Endothelial cell of hepatic sinusoid (primary cell): Measurements from ENCODE around the gene USP34.

Source experiments
- in situ Hi-C: cut with HindIII; loops from 2 replicates; pipeline ENCODE4 v1.10.0; 2017; ENCODE audit warnings: low sequenced_read_pairs

Gene USP34

DNA sequence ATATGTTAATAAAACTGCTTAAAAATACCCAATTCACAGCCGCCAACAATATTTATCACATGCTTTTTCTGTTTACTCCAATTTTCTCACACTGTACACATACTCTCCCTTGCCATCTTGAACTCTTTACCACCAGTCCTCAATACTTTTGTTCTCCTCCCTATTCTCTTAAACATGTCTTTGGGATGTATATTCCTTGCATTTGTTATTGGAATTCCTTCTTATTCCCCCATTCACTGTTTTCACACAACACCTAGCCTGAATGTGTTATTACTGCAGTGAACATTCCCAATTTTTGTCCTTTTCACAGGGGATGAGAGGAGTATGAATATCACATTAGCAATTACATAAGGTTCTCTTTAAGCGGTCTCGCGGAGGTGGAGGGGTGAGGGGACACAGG is 94.7 kb downstream of the USP34 start:
- in situ Hi-C loops = no loop called here

DNA sequence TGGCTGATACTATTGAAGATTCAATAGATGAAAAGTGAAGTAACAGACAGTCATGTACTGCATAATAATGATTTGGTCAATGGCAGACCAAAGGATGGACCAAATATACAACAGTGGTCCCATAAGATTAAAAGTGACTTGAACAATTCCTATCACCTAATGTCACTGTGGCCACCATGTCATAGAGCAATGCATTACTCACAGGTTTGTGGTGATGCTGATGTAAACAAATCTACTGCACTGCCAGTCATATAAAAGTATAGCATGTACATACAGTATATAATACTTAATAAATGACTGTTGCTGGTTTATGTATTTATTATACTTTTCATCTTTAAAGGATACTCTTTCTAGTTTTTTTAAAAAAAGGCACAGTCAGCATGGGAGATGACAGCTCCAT is 99.9 kb downstream of the USP34 start:
- in situ Hi-C loops = no loop called here

DNA sequence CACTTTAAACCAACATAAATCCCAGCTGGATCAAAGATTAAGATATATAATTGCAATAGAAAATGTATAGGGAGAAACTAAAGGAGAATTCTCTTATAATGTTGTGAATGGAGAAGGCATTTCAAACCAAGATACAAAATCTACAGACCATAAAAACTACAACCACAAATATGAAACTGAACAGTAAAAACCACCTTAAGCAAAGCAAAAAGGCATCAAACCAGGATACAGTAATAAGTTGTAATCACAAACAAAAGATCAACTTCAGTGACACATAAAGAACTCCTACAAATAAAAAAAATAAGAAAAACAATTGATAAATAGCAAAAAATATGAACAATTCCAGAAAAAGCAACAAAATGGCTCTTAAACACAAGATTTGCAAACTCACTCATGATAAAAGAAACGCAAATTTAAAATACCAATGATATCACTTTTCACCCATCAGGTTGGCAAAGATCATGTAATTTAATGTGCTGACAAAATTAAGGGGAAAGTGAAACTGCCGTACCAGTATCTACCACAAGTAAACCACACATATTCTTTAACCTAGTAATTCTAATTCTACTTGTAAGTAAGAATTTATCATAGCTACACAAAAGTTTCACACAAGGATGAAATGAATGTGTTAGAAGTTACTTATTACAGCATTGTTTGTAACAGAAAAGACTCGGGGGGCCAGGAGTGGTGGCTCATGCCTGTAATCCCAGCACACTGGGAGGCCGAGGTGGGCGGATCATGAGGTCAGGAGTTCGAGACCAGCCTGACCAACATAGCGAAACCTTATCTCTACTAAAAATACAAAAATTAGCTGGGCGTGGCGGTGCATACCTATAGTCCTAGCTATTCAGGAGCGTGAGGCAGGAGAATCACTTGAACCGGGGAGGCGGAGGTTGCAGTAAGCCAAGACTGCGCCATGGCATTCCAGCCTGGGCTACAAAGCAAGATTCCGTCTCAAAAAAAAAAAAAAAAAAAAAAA is 101.9 kb downstream of the USP34 start:
- in situ Hi-C loops = no loop called here

DNA sequence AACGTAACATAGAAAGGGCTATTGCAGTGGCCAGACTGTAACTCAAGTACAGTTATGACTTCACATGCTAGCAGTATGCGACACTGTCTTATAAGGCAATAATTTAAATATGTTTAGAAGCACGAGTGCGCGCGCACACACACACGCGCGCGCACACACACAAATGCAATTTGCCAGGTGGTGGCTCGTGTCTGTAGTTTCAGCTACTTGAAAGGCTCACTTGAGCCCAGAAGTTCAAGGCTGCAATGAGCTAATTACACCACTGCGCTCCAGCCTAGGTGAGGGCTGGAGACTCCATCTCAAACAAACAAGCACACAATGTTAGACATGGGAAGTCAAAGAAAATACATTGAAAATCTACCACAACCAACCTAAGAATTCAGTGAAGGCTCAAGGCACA is 103.7 kb downstream of the USP34 start:
- in situ Hi-C loops = no loop called here

DNA sequence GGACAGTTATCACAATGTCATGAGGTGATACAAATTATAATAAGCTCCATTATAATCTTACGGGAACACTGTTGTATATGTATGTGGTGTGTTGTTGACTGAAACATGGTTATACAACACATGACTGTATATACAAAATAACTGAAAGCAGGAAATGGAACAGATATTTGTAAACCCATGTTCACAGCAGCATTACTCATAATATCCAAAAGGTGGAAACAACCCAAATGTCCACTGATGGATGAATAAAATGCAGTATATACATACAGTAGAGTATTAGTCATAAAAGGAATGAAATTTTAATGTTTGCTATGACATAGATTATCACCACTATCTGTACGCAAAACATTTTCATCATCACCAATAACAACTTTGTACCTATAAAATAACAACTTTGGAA is 107.3 kb downstream of the USP34 start:
- in situ Hi-C loops = no loop called here

DNA sequence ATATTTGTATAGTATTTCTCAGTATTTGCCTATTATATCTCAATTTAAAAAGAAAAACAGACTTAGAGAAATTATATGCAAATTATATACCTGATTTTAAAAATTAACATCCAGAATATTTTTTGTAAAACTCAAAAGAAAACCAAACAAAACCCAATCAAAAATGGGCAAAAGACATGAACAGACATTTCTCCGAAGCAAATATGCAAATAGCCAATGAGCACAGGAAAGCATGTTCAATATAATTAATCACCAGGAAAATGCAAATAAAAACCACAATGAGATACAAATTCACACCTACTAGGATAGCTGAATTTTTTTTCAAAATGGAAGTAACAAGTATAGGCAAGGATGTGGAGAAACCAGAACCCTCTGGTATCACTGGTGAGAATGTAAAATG is 108.0 kb downstream of the USP34 start:
- in situ Hi-C loops = no loop called here

DNA sequence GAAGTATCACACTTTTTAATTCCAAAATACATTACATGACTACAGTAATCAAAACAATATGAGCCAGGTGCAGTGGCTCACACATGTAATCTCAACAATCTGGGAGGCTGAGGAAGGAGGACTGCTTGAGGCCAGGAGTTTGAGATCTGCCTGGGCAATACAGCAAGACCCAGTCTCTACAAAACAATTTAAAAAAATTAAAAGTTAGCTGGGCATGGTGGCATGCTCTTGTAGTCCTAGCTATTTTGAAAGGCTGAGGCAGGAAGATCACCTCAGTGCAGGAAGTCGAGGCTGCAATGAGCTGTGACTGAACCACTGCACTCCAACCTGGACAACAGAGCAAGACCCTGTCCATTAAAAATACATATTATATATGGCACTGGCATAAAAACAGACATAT is 109.8 kb downstream of the USP34 start:
- in situ Hi-C loops = no loop called here

DNA sequence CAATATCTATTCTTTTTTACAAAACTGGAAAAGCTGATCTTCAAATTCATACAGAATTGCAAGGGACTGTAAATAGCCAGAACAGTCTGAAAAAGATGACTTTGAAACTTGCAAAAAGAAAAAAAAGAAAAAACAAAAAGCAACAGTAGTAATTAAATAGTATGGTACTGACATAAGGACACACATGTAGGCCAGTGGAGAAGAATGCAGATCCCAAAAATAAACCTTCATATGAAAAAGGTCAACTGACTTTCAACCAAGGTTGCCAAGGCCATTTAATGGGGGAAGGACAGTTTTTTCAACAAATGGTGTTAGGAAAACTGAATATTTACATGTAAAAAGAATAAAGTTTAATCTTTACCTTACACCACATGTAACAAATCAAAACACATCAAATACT is 111.8 kb downstream of the USP34 start:
- in situ Hi-C loops = no loop called here

DNA sequence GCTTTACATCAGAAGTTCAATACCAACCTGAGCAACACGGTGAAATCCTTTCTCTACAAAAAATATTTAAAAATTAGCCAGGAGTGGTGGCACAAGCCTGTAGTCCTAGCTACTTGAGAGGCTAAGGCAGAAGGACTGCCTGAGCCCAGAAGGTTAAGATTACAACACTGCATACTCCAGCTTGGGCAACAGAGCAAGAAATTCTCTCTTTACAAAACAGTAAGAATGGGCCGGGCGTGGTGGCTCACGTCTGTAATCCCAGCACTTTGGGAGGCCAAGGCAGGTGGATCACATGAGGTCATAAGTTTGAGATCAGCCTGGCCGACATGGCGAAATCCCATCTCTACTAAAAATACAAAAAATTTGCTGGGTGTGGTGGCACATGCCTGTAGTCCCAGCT is 113.2 kb downstream of the USP34 start:
- in situ Hi-C loops = no loop called here

DNA sequence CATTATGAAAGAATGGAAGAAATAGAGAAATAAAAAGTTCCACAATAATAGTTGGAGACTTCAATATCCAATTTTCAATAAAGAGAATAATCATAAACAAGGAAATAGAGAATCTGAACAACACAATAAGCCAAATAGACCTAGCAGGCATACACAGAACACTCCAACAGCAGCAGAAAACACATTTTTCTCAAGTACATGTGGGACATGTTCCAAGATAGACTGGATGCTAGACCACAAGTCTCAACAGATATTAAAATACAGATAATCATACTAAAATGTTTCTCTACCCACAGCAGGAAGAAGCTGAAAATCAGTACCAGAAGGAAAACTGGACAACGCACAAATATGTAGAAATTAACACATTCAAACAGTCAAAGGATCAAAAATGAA is 113.9 kb downstream of the USP34 start:
- in situ Hi-C loops = no loop called here

DNA sequence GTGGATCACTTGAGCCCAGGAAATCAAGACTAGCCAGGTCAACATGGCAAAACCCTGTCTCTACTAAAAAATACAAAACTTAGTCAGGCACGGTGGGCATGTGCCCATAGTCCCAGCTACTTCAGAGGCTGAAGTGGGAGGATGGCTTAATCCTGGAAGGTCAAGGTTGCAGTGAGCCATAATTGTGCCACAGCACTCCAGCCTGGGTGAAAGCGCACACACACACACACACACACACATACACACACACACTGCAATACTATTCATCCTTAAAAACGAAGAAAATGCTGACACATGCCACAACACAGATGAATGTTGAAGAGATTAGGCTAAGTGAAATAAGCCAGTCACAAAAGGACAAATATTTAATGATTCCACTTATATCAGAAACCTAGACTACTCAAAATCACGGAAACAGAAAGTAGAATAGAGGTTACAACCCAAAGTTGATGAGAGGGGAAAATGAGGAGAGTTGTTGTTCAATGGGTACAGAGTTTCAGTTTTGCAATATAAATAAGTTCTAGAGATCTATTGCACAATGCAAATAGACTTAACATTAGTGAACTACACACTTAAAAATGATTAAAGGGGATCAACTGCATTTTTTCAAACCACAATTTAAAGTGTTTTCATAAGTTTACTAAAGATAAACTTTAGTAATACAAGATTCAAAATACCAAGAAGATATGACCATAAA is 114.5 kb downstream of the USP34 start:
- in situ Hi-C loops = no loop called here

DNA sequence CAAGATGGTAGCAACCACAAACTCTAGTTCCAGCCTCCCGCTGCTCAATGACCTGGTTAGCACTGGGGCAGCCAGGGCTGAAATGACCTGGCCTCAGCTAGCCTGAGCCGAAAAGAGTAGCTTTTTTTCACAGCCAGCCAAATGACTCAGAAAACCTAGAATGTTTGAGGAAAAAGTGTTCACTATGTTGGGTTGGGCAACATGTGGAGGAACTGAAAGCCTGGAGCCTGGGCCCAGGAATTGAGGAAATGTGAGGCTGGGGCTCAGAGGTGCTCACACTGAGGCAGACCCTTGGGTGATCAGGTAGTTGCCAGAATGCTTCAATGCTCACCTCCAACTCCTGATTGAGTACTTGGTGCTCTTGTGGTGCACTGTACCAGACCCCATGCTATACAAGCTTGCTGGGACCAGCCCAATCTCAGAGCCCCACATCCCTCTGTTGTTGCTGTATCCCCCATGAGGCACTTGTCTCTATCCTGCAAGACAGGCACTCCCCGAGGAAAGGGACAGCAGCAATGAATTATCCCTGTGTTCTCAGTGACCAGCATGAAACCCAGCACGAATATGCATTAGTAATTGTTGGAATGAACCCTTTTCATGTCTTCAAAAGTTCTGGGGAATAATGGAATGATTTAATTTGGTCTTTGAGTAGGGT is 116.2 kb downstream of the USP34 start:
- in situ Hi-C loops = no loop called here

DNA sequence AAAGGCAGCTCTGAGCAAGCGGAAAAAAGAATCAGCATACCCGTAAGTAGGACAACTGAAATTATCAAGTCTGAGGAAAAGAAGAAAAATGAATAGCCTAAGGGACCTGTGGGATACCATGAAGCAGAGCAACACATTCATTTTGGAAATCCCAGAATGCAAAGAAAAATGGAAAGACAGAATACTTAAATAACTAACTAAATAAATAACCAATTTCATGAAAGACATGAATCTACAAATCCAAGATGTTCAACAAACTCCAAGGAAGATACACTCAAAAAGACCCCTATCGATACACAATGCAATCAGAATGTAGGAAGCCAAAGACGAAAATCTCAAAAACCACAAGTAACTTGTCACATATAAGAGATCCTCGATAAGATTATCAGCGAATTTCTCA is 117.0 kb downstream of the USP34 start:
- in situ Hi-C loops = no loop called here

DNA sequence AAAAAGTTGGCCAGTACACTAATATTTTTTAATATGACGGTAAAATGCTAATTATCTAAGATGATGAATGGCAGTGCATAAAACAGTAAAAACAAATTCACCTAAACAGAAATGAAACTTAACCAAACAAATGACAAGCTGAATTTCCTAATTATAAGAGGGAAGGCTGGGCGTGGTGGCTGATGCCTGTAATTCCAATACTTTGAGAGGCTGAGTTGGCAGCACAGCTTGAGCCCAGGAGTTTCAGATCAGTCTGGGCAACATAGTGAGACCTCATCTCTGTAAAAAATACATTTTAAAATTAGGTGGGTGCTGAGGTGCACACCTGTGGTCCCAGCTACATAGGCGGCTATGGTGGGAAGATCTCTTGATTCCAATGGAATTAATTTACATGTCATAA is 120.1 kb downstream of the USP34 start:
- in situ Hi-C loops = no loop called here

DNA sequence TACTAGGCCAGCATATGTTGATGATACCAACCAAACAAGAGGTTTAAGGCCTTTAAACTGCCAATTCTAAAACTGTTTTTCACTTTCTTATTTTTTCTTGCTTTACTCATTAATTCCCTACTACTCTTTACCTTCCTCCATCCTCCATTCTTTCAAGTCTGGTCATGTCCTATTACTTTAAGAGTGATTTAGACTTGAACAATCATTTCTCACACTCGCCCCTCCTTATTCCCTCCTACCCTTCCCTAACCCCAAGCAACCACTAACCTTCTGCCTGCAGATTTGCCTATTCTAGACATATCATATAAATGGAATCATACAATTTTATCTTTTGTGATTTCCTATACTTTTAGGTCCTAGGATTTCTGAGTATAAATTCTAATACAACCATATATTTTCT is 127.7 kb downstream of the USP34 start:
- in situ Hi-C loops = no loop called here

DNA sequence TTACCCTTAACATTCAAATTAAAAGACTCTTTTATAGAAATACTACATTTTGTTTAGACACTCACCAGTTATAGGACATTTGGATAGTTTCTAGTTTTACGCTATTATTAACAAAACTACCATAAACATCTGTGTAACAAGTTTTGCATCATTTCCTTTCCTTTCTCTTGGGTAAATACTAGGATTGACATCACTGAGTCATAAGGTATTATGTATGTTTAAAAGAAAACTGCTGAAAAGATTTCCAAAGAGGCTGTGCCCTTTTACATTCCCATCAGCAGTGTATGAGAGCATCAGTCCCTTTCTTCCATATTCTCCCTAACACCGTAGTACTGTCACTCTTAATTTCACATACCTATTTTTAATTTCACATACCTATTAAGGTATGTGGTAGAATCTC is 130.6 kb downstream of the USP34 start:
- in situ Hi-C loops = no loop called here

DNA sequence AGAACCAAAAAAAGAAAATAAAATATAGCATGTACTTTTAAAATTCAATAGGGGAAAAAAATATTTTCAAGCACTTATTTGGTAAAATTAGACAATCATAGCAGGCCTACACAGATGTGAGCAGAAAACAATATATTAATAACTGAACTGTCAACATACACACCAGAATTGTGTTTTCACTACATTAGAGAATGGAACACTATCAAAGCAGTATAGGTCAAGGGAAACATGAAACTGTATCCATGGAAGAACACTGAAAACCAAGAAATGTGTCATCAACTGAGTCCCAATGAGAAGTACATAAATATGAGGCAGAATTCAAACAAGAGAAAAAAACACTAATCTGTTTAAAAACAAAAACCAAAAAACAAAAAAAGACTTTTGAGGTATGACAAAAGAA is 132.4 kb downstream of the USP34 start:
- in situ Hi-C loops = no loop called here

DNA sequence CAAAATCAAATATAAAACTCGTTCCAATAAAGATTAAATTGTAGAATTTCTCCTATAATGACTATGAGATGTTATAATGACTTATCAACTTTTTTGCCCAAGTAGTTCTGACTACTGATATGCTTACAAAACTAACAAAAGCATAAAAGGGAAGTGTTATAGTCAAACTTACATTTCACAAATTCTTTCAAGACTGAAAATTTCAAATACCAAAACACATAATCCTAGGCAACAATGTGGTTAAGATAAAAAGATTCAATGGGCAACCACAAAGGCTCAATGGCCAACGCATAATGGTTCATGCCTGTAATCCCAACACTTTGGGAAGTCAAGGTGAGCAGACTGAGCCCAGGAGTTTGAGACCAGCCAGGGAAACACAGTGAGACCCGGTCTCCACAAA is 135.7 kb downstream of the USP34 start:
- in situ Hi-C loops = no loop called here

DNA sequence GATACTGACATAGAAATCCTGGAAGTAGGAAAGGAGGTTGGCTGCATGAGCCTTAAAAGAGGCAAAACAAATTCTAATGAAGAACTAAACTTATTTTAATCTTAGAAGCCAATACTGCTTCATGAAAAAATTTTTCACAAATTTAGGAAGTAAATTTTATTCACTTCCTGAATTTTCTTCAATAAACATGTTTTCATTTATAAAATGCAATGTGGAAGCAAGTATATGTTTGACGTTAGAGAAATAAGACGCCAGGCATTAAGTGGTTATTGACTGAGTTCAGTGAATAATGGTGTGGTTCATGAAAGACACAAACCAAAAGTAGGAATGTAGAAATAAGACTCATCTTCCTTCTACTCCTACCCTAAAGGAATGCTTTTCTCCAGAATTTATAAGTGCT is 136.4 kb downstream of the USP34 start:
- in situ Hi-C loops = loop anchor here (5.0 kb wide), 1 partner anchor 37 kb away; no protein-coding TSS in a partner anchor

DNA sequence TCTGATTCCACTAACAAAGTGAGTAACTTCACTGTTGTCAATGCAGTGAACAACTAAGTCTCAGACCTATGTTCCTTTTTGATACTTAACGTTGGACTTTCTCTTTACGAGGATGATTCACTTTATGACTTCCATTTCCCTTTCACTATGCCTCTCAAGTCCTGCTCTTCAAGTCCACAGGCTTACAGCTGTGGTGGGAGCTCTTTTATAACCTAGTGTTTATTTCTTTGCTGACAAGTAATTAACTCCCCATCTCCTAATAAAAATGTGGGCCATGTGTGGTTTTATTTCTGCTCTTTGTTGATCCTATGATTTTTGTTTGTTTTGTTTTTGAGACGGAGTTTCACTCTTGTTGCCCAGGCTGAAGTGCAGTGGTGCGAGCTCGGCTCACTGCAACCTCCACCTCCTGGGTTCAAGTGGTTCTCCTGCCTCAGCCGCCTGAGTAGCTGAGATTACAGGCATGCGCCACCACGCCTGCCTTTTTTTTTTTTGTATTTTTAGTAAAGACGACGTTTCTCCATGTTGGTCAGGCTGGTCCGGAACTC is 142.1 kb downstream of the USP34 start:
- in situ Hi-C loops = no loop called here

DNA sequence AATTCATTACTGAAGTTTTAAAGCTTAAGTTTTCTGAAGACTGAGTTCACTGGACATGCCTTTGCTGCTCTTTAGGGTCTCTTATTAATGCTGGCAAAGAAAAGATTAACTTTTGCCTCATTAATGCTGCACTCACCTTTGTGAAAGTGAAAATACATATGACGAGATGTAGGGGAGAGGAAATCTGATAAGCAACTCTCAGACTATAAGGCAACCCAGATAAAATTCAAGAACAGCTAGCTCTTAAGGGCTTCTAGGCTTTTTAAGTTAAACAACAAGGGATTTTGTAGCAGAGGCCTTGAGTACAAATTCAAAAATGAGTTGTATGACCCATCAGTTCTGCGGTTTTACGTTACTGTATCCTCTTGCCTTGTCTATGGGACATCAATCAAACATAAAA is 143.7 kb downstream of the USP34 start:
- in situ Hi-C loops = no loop called here
